Sigmoid colon (tissue), 4 donors: ENCODE data around the gene HINFP.

Experiments used
- CTCF ChIP-seq, 4 experiments: fragments of 450-650 bp in 3 of 4; fragments of 200-600 bp in 1 of 4; IDR thresholded peaks; one replicate each; pipeline ENCODE4 v1.5.1; 2016 to 2019; ENCODE audit warnings: antibody characterized with exemption in 4 of 4, mild to moderate bottlenecking in 3 of 4, moderate library complexity in 2 of 4
- POLR2AphosphoS5 ChIP-seq, 4 donors: sonication (generic); formaldehyde crosslinking; IDR thresholded peaks; one replicate each; pipeline ENCODE4 v1.6.1; 2017; ENCODE audit warnings: antibody characterized with exemption in 4 of 4

- TF ChIP-seq CTCF (IDR thresholded peaks at IDR 0.05), result no peak
- TF ChIP-seq POLR2AphosphoS5 (IDR thresholded peaks at IDR 0.05), result no peak
These were observed 35.9 kb upstream of the HINFP start for GRCh38 chr11:119085437-119085847.
